DOHH2 (cell line): ENCODE results near the gene NOS3.

Source experiments
- H3F3A ChIP-seq: fragments of 200-600 bp; sonication (generic), shearing (Covaris generic); 2 replicates; pipeline ENCODE4 v1.6.0; 2016; ENCODE audit warnings: antibody characterized with exemption, mild to moderate bottlenecking; ENCODE audit not compliant: control insufficient read depth, insufficient read depth
- H3K27ac ChIP-seq: fragments of 200-600 bp; sonication (generic); 2 replicates; pipeline ENCODE4 v1.5.1; 2014; ENCODE audit warnings: low read depth, mild to moderate bottlenecking, low read length, moderate library complexity
- H3K27me3 ChIP-seq: fragments of 200-600 bp; sonication (generic); 2 replicates; pipeline ENCODE4 v1.6.1; 2014; ENCODE audit warnings: mild to moderate bottlenecking, low read length, mixed read lengths; ENCODE audit not compliant: control insufficient read depth
- H3K36me3 ChIP-seq: fragments of 200-600 bp; sonication (generic); 2 replicates; pipeline ENCODE4 v1.6.1; 2014; ENCODE audit warnings: mild to moderate bottlenecking, low read length, moderate library complexity, mixed read lengths; ENCODE audit not compliant: control insufficient read depth
- H3K4me1 ChIP-seq: fragments of 200-600 bp; sonication (generic); 2 replicates; pipeline ENCODE4 v1.6.1; 2014; ENCODE audit warnings: mild to moderate bottlenecking, low read length, mixed read lengths; ENCODE audit not compliant: control insufficient read depth
- H3K4me2 ChIP-seq: fragments of 200-600 bp; sonication (generic); 2 replicates; pipeline ENCODE4 v1.6.0; 2014; ENCODE audit warnings: mild to moderate bottlenecking, low read length, moderate library complexity
- H3K4me3 ChIP-seq: fragments of 200-600 bp; sonication (generic); 2 replicates; pipeline ENCODE4 v1.5.1; 2014; ENCODE audit warnings: mild to moderate bottlenecking, low read length, mixed read lengths
- H3K79me2 ChIP-seq: fragments of 200-600 bp; sonication (generic); 2 replicates; pipeline ENCODE4 v1.6.1; 2014; ENCODE audit warnings: mild to moderate bottlenecking, low read length, mixed read lengths; ENCODE audit not compliant: control insufficient read depth
- H3K9me2 ChIP-seq: fragments of 200-600 bp; sonication (generic); replicated peaks from 2 replicates; pipeline ENCODE4 v1.6.1; 2014; ENCODE audit warnings: mild to moderate bottlenecking, low read length, mixed read lengths; ENCODE audit not compliant: control insufficient read depth
- H3K9me3 ChIP-seq: fragments of 200-600 bp; sonication (generic); 2 replicates; pipeline ENCODE4 v1.6.1; 2014; ENCODE audit warnings: antibody characterized with exemption, low read length, mixed read lengths; ENCODE audit not compliant: control insufficient read depth, insufficient read depth
- H4K20me1 ChIP-seq: fragments of 200-600 bp; sonication (generic); 2 replicates; pipeline ENCODE4 v1.6.0; 2014; ENCODE audit warnings: low read depth, mild to moderate bottlenecking, antibody characterized with exemption, low read length, moderate library complexity; ENCODE audit not compliant: control insufficient read depth, insufficient read depth
- EZH2phosphoT487 ChIP-seq: fragments of 200-600 bp; sonication (generic); IDR thresholded peaks from 2 replicates; pipeline ENCODE4 v1.6.1; 2017; ENCODE audit warnings: borderline replicate concordance, mild to moderate bottlenecking, antibody characterized with exemption, low read length, moderate library complexity, mixed read lengths
- TF ChIP-seq, protein P1 (sequence below): fragments of 200-600 bp; sonication (generic); IDR thresholded peaks from one replicate; pipeline ENCODE4 v1.5.1; 2014; ENCODE audit warnings: antibody characterized with exemption, mild to moderate bottlenecking, low read depth, low read length; ENCODE audit not compliant: poor library complexity, severe bottlenecking

Gene NOS3

DNA sequence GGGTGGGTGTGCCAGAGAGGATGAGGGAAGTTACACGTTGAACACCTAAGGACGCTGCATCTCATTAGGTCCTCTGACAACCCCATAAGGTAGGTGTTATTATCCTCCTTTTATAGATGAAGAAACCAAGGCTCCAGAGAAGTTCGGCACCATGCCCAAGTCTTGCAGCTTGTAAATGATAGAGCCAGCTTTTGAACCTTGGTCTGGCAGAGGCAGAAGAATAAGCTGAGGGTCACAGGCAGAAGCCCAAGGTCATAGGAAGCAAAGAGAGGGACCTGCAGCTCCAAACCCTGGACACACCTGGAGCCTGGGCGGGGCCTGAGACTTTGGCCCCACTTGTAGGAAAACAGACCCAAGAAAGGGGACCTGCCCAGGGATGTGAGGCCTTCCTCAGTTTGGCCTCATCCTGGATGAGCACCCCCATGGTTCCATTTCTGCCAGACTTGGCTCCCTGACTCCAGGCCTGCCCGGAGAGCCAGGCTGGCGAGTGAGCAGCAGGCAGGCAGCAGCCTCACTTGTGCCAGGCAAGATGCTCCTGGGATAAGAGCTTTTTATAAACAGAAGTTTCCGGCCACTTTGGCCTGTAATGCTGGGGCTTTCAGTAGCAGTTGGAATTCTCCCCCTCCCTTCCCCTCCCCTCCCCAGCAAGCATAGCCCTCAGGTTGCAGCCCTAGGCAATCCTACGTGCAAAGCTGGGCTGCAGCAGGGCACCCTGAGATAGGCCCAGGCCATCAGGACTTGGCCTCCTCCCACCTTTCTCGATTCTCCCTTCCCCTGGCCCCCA lies 15.1 kb upstream of the NOS3 start:
- no peaks in the 10 kb centered on the region for H3K9me3 ChIP-seq
- no peaks in the 10 kb centered on the region for H3K9me2 ChIP-seq
- TF ChIP-seq, protein P1, sequence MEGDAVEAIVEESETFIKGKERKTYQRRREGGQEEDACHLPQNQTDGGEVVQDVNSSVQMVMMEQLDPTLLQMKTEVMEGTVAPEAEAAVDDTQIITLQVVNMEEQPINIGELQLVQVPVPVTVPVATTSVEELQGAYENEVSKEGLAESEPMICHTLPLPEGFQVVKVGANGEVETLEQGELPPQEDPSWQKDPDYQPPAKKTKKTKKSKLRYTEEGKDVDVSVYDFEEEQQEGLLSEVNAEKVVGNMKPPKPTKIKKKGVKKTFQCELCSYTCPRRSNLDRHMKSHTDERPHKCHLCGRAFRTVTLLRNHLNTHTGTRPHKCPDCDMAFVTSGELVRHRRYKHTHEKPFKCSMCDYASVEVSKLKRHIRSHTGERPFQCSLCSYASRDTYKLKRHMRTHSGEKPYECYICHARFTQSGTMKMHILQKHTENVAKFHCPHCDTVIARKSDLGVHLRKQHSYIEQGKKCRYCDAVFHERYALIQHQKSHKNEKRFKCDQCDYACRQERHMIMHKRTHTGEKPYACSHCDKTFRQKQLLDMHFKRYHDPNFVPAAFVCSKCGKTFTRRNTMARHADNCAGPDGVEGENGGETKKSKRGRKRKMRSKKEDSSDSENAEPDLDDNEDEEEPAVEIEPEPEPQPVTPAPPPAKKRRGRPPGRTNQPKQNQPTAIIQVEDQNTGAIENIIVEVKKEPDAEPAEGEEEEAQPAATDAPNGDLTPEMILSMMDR, result no peak
- no peak for TF ChIP-seq EZH2phosphoT487
- H3K4me3 ChIP-seq, result peak overlapping the region; percentile 79
- H3K4me1 ChIP-seq, result peaks cover 41% of the 10 kb centered on the region
- no peaks in the 10 kb centered on the region for H3K79me2 ChIP-seq
- H3K27me3 ChIP-seq, result peaks cover 34% of the 10 kb centered on the region
- no peaks in the 10 kb centered on the region for H3K36me3 ChIP-seq
- peak overlapping the region; percentile 64 for H3K27ac ChIP-seq
- H4K20me1 ChIP-seq, result no peaks in the 10 kb centered on the region
- H3F3A ChIP-seq, result no peaks in the 10 kb centered on the region; the same call in 1 of the 2 replicates
- peak overlapping the region; percentile 92 for H3K4me2 ChIP-seq

DNA sequence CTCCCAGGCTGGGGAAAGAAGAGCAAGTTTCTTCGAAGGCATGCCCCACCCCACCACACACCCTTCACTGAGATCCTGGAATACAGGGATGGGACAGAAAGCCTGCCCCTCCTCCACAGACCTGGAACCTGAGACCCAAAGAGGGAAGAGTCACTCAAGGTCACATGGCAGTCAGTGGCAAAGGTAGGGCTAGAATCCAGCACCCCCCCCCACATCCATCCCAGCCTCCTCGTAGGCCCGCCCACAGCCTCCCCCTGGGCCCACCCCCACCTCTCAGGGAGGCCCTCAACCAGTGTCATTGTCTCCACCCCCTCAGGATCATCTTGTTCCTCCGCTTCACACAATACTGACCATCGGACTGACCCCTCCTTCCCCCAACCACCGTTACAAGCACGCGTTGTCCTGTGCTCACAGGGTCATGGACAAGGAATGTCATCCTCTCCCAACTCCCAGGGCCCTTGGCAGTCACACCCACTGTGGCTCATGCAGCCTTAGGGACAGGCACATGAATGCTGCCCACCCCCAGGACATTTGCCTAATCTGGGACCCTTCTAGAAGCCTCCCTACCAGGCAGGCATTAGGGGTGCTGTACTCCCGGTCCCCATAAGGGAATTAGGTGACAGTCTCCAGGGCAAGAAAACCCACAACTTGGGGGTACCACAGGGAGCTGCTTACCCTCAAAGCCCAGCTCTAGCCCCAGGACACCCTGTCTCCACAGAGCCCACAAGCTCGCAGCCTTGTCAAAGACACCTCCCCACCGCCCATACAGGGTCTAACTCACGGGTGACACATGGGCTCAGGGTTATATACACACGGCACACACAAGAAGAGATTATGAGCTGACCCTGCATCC lies 14.1 kb upstream of the NOS3 start:
- H3K79me2 ChIP-seq, result no peaks in the 10 kb centered on the region
- H3K27me3 ChIP-seq, result peaks cover 44% of the 10 kb centered on the region
- peak overlapping the region; percentile 35 for H3K4me3 ChIP-seq
- no peaks in the 10 kb centered on the region for H3K9me2 ChIP-seq
- H3K4me1 ChIP-seq, result peaks cover 41% of the 10 kb centered on the region
- H3K27ac ChIP-seq, result no peak overlapping the region
- TF ChIP-seq EZH2phosphoT487, result no peak
- TF ChIP-seq, protein P1, result no peak
- no peaks in the 10 kb centered on the region for H3K9me3 ChIP-seq
- no peaks in the 10 kb centered on the region for H4K20me1 ChIP-seq
- H3K4me2 ChIP-seq, result peak overlapping the region; percentile 92
- no peaks in the 10 kb centered on the region for H3K36me3 ChIP-seq
- no peaks in the 10 kb centered on the region; the same call in 1 of the 2 replicates for H3F3A ChIP-seq

DNA sequence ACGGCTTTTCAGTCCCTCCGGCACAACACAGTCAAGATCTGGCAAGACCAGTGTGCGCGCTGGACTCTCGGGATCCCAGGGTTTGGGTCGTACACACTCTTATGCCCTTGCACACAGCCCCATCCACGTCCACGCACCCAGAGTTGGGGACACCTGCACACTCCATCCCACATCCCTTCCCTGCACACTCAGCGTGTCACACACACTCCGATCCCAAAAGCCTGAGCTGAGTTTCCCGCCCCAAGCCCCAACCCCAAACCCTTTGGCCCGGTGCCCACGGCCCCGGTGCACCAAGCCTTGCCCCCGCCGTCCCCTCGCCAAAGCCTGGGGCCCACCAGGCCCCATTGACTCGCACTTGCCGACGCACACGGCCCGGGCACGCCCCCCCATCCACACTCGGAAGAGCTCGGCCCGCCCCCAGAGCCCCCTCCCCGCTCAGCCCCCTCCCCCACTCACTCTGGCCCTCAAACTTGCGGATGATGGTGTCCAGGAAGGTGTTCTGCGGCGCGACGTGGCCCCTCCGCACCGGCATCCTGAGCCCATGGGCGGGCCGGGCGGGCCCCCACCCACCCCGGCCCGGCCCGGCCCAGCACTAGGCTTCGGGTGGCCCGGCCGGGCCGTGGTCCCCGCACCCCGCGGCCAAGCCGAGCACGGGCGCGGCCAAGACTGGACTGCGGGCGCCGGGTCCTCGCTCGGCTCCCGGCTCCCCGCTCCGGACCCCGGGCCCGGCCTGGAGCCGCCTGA lies 13.3 kb upstream of the NOS3 start:
- Histone ChIP-seq H3K27ac (no peak overlapping the region), H3K4me1 (peaks cover 41% of the 10 kb centered on the region), H3K4me3 (peak overlapping the region; percentile 35), H3K9me3 (no peaks in the 10 kb centered on the region), H3K36me3 (no peaks in the 10 kb centered on the region), H3K27me3 (peaks cover 51% of the 10 kb centered on the region), H3K79me2 (no peaks in the 10 kb centered on the region), H3K4me2 (peak overlapping the region; percentile 92), H3K9me2 (no peaks in the 10 kb centered on the region), H4K20me1 (no peaks in the 10 kb centered on the region), H3F3A (no peaks in the 10 kb centered on the region; the same call in 1 of the 2 replicates)
- TF ChIP-seq, protein P1, result no peak
- no peak for TF ChIP-seq EZH2phosphoT487
